Measurements from ENCODE around the gene MYD88. TPM values are rescaled to one million over a fixed set of nuclear protein-coding genes. Genes with fewer than 3 reads are reported as not detected.

The MYD88 gene
- total and polyA plus RNA-seq, 7 experiments from 2014 or later: 35.2 to 108 (median 52.8) TPM

GRCh38 chr3:38097446-38098375 lies 40.8 kb upstream of the MYD88 start:
- no peak for ATAC-seq
- Mint-ChIP-seq H3K27me3 (peaks cover 0 to 2% (median 0%) of the 10 kb centered on the region in 5 donors), H3K4me1 (no peaks in the 10 kb centered on the region), H3K9me3 (peaks cover 0 to 2% (median 0%) of the 10 kb centered on the region in 11 donors), H3K36me3 (no peaks in the 10 kb centered on the region), H3K27ac (no peak overlapping the region), H3K4me3 (no peak overlapping the region)
- Histone ChIP-seq H3K4me3 (ENCODE audit: low read length) (no peak overlapping the region), H3K27ac (ENCODE audit: low read depth, low read length) (no peak overlapping the region), H3K9me3 (ENCODE audit: control insufficient read depth in 2 of 3, low read length in 3 of 3) (no peaks in the 10 kb centered on the region), H3K27me3 (ENCODE audit: control insufficient read depth in 2 of 2, insufficient read depth in 2 of 2, low read length in 2 of 2) (no peaks in the 10 kb centered on the region), H3K4me1 (ENCODE audit: control insufficient read depth in 2 of 2, insufficient read depth in 2 of 2, low read length in 2 of 2) (no peaks in the 10 kb centered on the region), H3K36me3 (ENCODE audit: control insufficient read depth in 2 of 3, insufficient read depth in 3 of 3, low read length in 3 of 3) (no peaks in the 10 kb centered on the region)
- intact Hi-C loops (cut with micrococcal nuclease): no loop called here
- DNase-seq: no peak
- POLR2A ChIA-PET: no interaction called here
- CTCF ChIA-PET: no interaction called here

- Mint-ChIP-seq H3K4me1 (no peaks in the 10 kb centered on the region), H3K27me3 (peaks cover 0 to 7% (median 0%) of the 10 kb centered on the region in 5 donors), H3K9me3 (peaks cover 0 to 2% (median 0%) of the 10 kb centered on the region in 11 donors), H3K36me3 (no peaks in the 10 kb centered on the region), H3K4me3 (no peak overlapping the region), H3K27ac (no peak overlapping the region)
- ChIA-PET CTCF (no interaction called here), POLR2A (no interaction called here)
- no peaks in the 10 kb centered on the region for H3K27me3 ChIP-seq (ENCODE audit: control insufficient read depth in 2 of 2, insufficient read depth in 2 of 2, low read length in 2 of 2)
- ATAC-seq (no peak), DNase-seq (no peak)
- no peaks in the 10 kb centered on the region for H3K4me1 ChIP-seq (ENCODE audit: control insufficient read depth in 2 of 2, insufficient read depth in 2 of 2, low read length in 2 of 2)
- H3K4me3 ChIP-seq (ENCODE audit: low read length): no peak overlapping the region
- intact Hi-C loops (cut with micrococcal nuclease): no loop called here
- H3K9me3 ChIP-seq (ENCODE audit: control insufficient read depth in 2 of 3, low read length in 3 of 3): no peaks in the 10 kb centered on the region
- no peaks in the 10 kb centered on the region for H3K36me3 ChIP-seq (ENCODE audit: control insufficient read depth in 2 of 3, insufficient read depth in 3 of 3, low read length in 3 of 3)
- H3K27ac ChIP-seq (ENCODE audit: low read depth, low read length): no peak overlapping the region
Observed at GRCh38 chr3:38098376-38098723, 40.1 kb upstream of the MYD88 start.

- Histone ChIP-seq H3K27ac (ENCODE audit: low read depth, low read length) (no peak overlapping the region), H3K4me3 (ENCODE audit: low read length) (no peak overlapping the region), H3K9me3 (ENCODE audit: control insufficient read depth in 2 of 3, low read length in 3 of 3) (no peaks in the 10 kb centered on the region), H3K27me3 (ENCODE audit: control insufficient read depth in 2 of 2, insufficient read depth in 2 of 2, low read length in 2 of 2) (no peaks in the 10 kb centered on the region), H3K4me1 (ENCODE audit: control insufficient read depth in 2 of 2, insufficient read depth in 2 of 2, low read length in 2 of 2) (no peaks in the 10 kb centered on the region), H3K36me3 (ENCODE audit: control insufficient read depth in 2 of 3, insufficient read depth in 3 of 3, low read length in 3 of 3) (no peaks in the 10 kb centered on the region)
- ATAC-seq: no peak
- Mint-ChIP-seq H3K4me1 (no peaks in the 10 kb centered on the region), H3K27ac (no peak overlapping the region), H3K27me3 (peaks cover 0 to 10% (median 0%) of the 10 kb centered on the region in 5 donors), H3K4me3 (no peak overlapping the region), H3K36me3 (peaks cover 0 to 4% (median 0%) of the 10 kb centered on the region in 5 donors), H3K9me3 (peaks cover 0 to 2% (median 0%) of the 10 kb centered on the region in 11 donors)
- intact Hi-C loops (cut with micrococcal nuclease): no loop called here
- no peak for DNase-seq
- ChIA-PET POLR2A (no interaction called here), CTCF (no interaction called here)
Observed at GRCh38 chr3:38099518-38099917, 38.9 kb upstream of the MYD88 start.

GRCh38 chr3:38100498-38100897 lies 38.0 kb upstream of the MYD88 start:
- peaks cover 0 to 9% (median 5%) of the 10 kb centered on the region in 5 donors for H3K36me3 Mint-ChIP-seq
- ATAC-seq: no peak
- POLR2A ChIA-PET: no interaction called here

GRCh38 chr3:38101811-38102443 lies 36.5 kb upstream of the MYD88 start:
- DNase-seq (no peak), ATAC-seq (no peak)
- Histone ChIP-seq H3K27me3 (ENCODE audit: control insufficient read depth in 2 of 2, insufficient read depth in 2 of 2, low read length in 2 of 2) (no peaks in the 10 kb centered on the region), H3K27ac (ENCODE audit: low read depth, low read length) (no peak overlapping the region), H3K36me3 (ENCODE audit: control insufficient read depth in 2 of 3, insufficient read depth in 3 of 3, low read length in 3 of 3) (no peaks in the 10 kb centered on the region), H3K4me1 (ENCODE audit: control insufficient read depth in 2 of 2, insufficient read depth in 2 of 2, low read length in 2 of 2) (no peaks in the 10 kb centered on the region), H3K9me3 (ENCODE audit: control insufficient read depth in 2 of 3, low read length in 3 of 3) (no peaks in the 10 kb centered on the region), H3K4me3 (ENCODE audit: low read length) (no peak overlapping the region)
- ChIA-PET POLR2A (interaction anchor here (1.4 kb wide), 1 partner anchor 62 kb away, joined by 3 read pairs; the partner anchor contains the start of gene DLEC1), CTCF (no interaction called here)
- Mint-ChIP-seq H3K9me3 (peaks cover 0 to 16% (median 6%) of the 10 kb centered on the region in 11 donors), H3K4me1 (no peaks in the 10 kb centered on the region), H3K36me3 (peaks cover 0 to 12% (median 8%) of the 10 kb centered on the region in 5 donors), H3K27ac (peak overlapping the region in 1 of 9 donors; percentile 48), H3K27me3 (peaks cover 0 to 20% (median 0%) of the 10 kb centered on the region in 5 donors), H3K4me3 (no peak overlapping the region)
- intact Hi-C loops (cut with micrococcal nuclease): no loop called here

More at GRCh38 chr3:38100498-38100897, 38.0 kb upstream of the MYD88 start:
- CTCF ChIA-PET: no interaction called here
- Mint-ChIP-seq H3K27ac (no peak overlapping the region), H3K4me1 (no peaks in the 10 kb centered on the region), H3K4me3 (no peak overlapping the region), H3K9me3 (peaks cover 0 to 11% (median 2%) of the 10 kb centered on the region in 11 donors), H3K27me3 (peaks cover 0 to 17% (median 0%) of the 10 kb centered on the region in 5 donors)
- no peaks in the 10 kb centered on the region for H3K36me3 ChIP-seq (ENCODE audit: control insufficient read depth in 2 of 3, insufficient read depth in 3 of 3, low read length in 3 of 3)
- H3K27ac ChIP-seq (ENCODE audit: low read depth, low read length): no peak overlapping the region
- intact Hi-C loops (cut with micrococcal nuclease): no loop called here
- H3K4me1 ChIP-seq (ENCODE audit: control insufficient read depth in 2 of 2, insufficient read depth in 2 of 2, low read length in 2 of 2): no peaks in the 10 kb centered on the region
- no peak overlapping the region for H3K4me3 ChIP-seq (ENCODE audit: low read length)
- no peak for DNase-seq
- no peaks in the 10 kb centered on the region for H3K9me3 ChIP-seq (ENCODE audit: control insufficient read depth in 2 of 3, low read length in 3 of 3)
- H3K27me3 ChIP-seq (ENCODE audit: control insufficient read depth in 2 of 2, insufficient read depth in 2 of 2, low read length in 2 of 2): no peaks in the 10 kb centered on the region

GRCh38 chr3:38102444-38102814 lies 36.0 kb upstream of the MYD88 start:
- peaks cover 0 to 16% (median 6%) of the 10 kb centered on the region in 11 donors for H3K9me3 Mint-ChIP-seq
- H3K27ac ChIP-seq (ENCODE audit: low read depth, low read length): no peak overlapping the region
- no peak overlapping the region for H3K27ac Mint-ChIP-seq
- no peak overlapping the region for H3K4me3 Mint-ChIP-seq
- no peaks in the 10 kb centered on the region for H3K9me3 ChIP-seq (ENCODE audit: control insufficient read depth in 2 of 3, low read length in 3 of 3)
- no peaks in the 10 kb centered on the region for H3K4me1 ChIP-seq (ENCODE audit: control insufficient read depth in 2 of 2, insufficient read depth in 2 of 2, low read length in 2 of 2)
- H3K36me3 ChIP-seq (ENCODE audit: control insufficient read depth in 2 of 3, insufficient read depth in 3 of 3, low read length in 3 of 3): no peaks in the 10 kb centered on the region
- ATAC-seq (peak; percentile 73), DNase-seq (no peak)
- peaks cover 0 to 12% (median 8%) of the 10 kb centered on the region in 5 donors for H3K36me3 Mint-ChIP-seq
- H3K4me3 ChIP-seq (ENCODE audit: low read length): no peak overlapping the region
- no peaks in the 10 kb centered on the region for H3K27me3 ChIP-seq (ENCODE audit: control insufficient read depth in 2 of 2, insufficient read depth in 2 of 2, low read length in 2 of 2)
- peaks cover 0 to 20% (median 0%) of the 10 kb centered on the region in 5 donors for H3K27me3 Mint-ChIP-seq
- CTCF ChIA-PET: no interaction called here
- intact Hi-C loops (cut with micrococcal nuclease): no loop called here
- no peaks in the 10 kb centered on the region for H3K4me1 Mint-ChIP-seq
- POLR2A ChIA-PET: interaction anchor here (1.4 kb wide), 1 partner anchor 63 kb away, joined by 3 read pairs; the partner anchor contains the start of gene DLEC1
